Trophoblast cell (in vitro differentiated cells and primary cell): Measurements from ENCODE around the gene LRP4.

Experiments
- DNase-seq, 2 donors: peaks; one replicate each; pipeline ENCODE4 v3.0.0-alpha.2; 2016
- H2AFZ ChIP-seq: 2 replicates; pipeline ENCODE4 v1.6.1; 2013; ENCODE audit warnings: low read length, moderate library complexity, mild to moderate bottlenecking; ENCODE audit not compliant: insufficient read depth, poor library complexity
- H2AK5ac ChIP-seq: 2 replicates; pipeline ENCODE4 v1.6.1; 2013; ENCODE audit warnings: mild to moderate bottlenecking, low read length
- H2BK120ac ChIP-seq: 2 replicates; pipeline ENCODE4 v1.6.1; 2013; ENCODE audit warnings: low read length, mild to moderate bottlenecking, moderate library complexity; ENCODE audit not compliant: insufficient read depth, poor library complexity
- H2BK12ac ChIP-seq: 2 replicates; pipeline ENCODE4 v1.6.1; 2013; ENCODE audit warnings: mild to moderate bottlenecking, low read length, moderate library complexity
- H2BK5ac ChIP-seq: 2 replicates; pipeline ENCODE4 v1.6.1; 2013; ENCODE audit warnings: low read length, low read depth, moderate library complexity, mild to moderate bottlenecking; ENCODE audit not compliant: poor library complexity
- H3K14ac ChIP-seq: 2 replicates; pipeline ENCODE4 v1.6.1; 2013; ENCODE audit warnings: mild to moderate bottlenecking, low read length
- H3K18ac ChIP-seq: 2 replicates; pipeline ENCODE4 v1.6.1; 2013; ENCODE audit warnings: mild to moderate bottlenecking, low read length
- H3K23ac ChIP-seq: 2 replicates; pipeline ENCODE4 v1.6.1; 2013; ENCODE audit warnings: low read length
- H3K27ac ChIP-seq: 2 replicates; pipeline ENCODE4 v1.5.1; 2013; ENCODE audit warnings: low read depth, mild to moderate bottlenecking, inconsistent platforms, low read length, moderate library complexity
- H3K27me3 ChIP-seq: 2 replicates; pipeline ENCODE4 v1.6.1; 2013; ENCODE audit warnings: inconsistent platforms, mild to moderate bottlenecking, low read length, moderate library complexity; ENCODE audit not compliant: insufficient read depth
- H3K36me3 ChIP-seq, 2 experiments: 1 replicate in 1 of 2; 2 replicates in 1 of 2; pipeline ENCODE4 v1.6.1; 2013; ENCODE audit warnings: low read length in 2 of 2, mild to moderate bottlenecking in 2 of 2, moderate library complexity in 1 of 2; ENCODE audit not compliant: insufficient read depth in 2 of 2, control insufficient read depth in 1 of 2
- H3K4ac ChIP-seq: 2 replicates; pipeline ENCODE4 v1.6.1; 2013; ENCODE audit warnings: low read depth, mild to moderate bottlenecking, low read length, moderate library complexity
- H3K4me1 ChIP-seq, 2 experiments: 1 replicate in 1 of 2; 2 replicates in 1 of 2; pipeline ENCODE4 v1.6.1; 2013; ENCODE audit warnings: low read length in 2 of 2, mild to moderate bottlenecking in 2 of 2, moderate library complexity in 1 of 2; ENCODE audit not compliant: insufficient read depth in 2 of 2, control insufficient read depth in 1 of 2
- H3K4me2 ChIP-seq: 2 replicates; pipeline ENCODE4 v1.6.1; 2013; ENCODE audit warnings: inconsistent platforms, mild to moderate bottlenecking, low read length, moderate library complexity
- H3K4me3 ChIP-seq: 2 replicates; pipeline ENCODE4 v1.5.1; 2013; ENCODE audit warnings: mild to moderate bottlenecking, low read depth, low read length, inconsistent platforms
- H3K79me1 ChIP-seq: one replicate; pipeline ENCODE4 v1.6.1; 2013; ENCODE audit warnings: low read length
- H3K79me2 ChIP-seq: 2 replicates; pipeline ENCODE4 v1.6.1; 2013; ENCODE audit warnings: low read length, mild to moderate bottlenecking; ENCODE audit not compliant: control insufficient read depth, insufficient read depth, poor library complexity
- H3K9ac ChIP-seq: 2 replicates; pipeline ENCODE4 v1.6.1; 2013; ENCODE audit warnings: mild to moderate bottlenecking, low read length
- H3K9me3 ChIP-seq: 2 replicates; pipeline ENCODE4 v1.6.1; 2013; ENCODE audit warnings: low read depth, mild to moderate bottlenecking, control low read depth, inconsistent platforms, low read length; ENCODE audit not compliant: insufficient read depth
- H4K12ac ChIP-seq: 2 replicates; pipeline ENCODE4 v1.6.1; 2013; ENCODE audit warnings: low read depth, mild to moderate bottlenecking, low read length, moderate library complexity
- H4K8ac ChIP-seq: 2 replicates; pipeline ENCODE4 v1.6.1; 2013; ENCODE audit warnings: low read depth, mild to moderate bottlenecking, low read length, moderate library complexity
- H4K91ac ChIP-seq: one replicate; pipeline ENCODE4 v1.6.1; 2013; ENCODE audit warnings: low read depth, mild to moderate bottlenecking, low read length, moderate library complexity
- WGBS: extraction: QIAGEN DNeasy Blood & Tissue Kit; methylation state at CpG from one replicate; pipeline ENCODE4 v1.1.7; 2013; ENCODE audit warnings: missing lambda C conversion rate; ENCODE audit not compliant: insufficient read length, insufficient coverage; ENCODE audit errors: extremely low coverage; 5-methylcytosine and 5-hydroxymethylcytosine counted together

Gene LRP4

DNA sequence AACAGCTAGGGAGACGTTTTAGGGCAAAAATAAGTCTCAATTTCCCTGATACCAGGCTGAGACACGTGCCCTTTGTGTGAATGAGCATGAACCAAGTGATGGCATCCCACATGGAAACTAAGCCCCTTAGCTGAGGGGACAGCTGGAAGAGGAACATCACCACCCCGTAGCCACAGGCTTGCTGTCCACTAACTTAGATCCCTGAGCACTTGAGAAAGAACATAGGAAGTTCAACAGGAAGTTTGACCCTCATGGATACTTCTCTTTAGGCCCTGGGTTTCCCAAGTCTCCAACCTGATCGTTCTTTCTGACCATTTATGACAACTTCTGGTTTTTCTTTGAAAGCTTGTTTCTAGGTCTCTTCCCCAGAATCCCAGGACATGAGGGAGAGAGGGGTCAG is 60.7 kb downstream of the LRP4 start:
- WGBS = no CpG with 5 or more reads among the region's 4 CpGs
- no peak overlapping the region for H2BK120ac ChIP-seq
- no peak overlapping the region for H2AFZ ChIP-seq

DNA sequence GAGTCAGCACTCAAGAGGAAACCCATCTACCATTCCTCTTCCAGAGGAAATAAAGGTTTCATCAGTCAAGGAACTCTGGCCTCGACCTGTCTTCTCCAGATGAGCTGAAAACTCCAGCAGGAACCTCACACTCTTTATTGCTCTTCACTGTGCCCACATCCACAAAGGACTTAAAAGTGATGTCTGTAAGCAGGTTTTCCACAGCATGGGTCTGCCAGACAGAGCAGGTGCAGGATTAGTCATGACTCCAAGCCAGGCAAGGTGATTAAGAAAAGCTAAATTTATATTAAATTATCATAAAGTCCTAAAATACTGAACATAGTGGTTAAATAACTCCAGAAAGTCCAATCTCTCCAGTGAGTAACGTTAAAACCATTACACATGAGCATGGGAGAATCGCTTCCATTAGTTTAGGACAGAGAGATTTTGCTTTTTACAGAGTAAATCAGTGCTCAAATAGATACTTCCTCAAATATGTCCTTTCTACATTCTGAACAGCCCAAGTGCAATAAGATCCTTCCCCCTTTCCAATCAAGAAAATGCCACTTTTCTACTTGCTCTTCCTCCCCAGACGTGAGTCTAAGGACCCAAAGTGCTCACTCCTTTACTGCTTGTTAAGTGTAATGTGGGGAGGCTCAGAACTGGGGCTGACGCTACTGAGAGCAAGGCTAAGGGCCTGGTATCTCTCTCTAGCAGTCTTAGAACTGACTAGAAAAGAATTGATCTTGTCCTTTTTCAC is 61.6 kb downstream of the LRP4 start:
- no peaks in the 10 kb centered on the region for H3K27me3 ChIP-seq

More for the DNA sequence above, 60.7 kb downstream of the LRP4 start:
- no peak overlapping the region for H3K9ac ChIP-seq
- H3K14ac ChIP-seq = no peak overlapping the region
- peaks cover 8 to 9% of the 10 kb centered on the region in 2 experiments for H3K36me3 ChIP-seq
- no peak overlapping the region for H3K18ac ChIP-seq
- no peak overlapping the region for H4K8ac ChIP-seq
- no peak overlapping the region for H3K23ac ChIP-seq
- H3K4me1 ChIP-seq = no peaks in the 10 kb centered on the region
- H3K27ac ChIP-seq = no peak overlapping the region
- no peaks in the 10 kb centered on the region for H3K79me1 ChIP-seq
- no peak for DNase-seq
- H3K9me3 ChIP-seq = no peaks in the 10 kb centered on the region
- no peak overlapping the region for H2BK12ac ChIP-seq
- H3K27me3 ChIP-seq = no peaks in the 10 kb centered on the region
- no peak overlapping the region for H3K4me3 ChIP-seq
- no peak overlapping the region for H2AK5ac ChIP-seq
- H3K79me2 ChIP-seq = no peaks in the 10 kb centered on the region
- no peak overlapping the region for H4K12ac ChIP-seq
- no peak overlapping the region for H3K4me2 ChIP-seq
- H3K4ac ChIP-seq = no peak overlapping the region
- no peak overlapping the region for H2BK5ac ChIP-seq
- no peak overlapping the region for H4K91ac ChIP-seq

DNA sequence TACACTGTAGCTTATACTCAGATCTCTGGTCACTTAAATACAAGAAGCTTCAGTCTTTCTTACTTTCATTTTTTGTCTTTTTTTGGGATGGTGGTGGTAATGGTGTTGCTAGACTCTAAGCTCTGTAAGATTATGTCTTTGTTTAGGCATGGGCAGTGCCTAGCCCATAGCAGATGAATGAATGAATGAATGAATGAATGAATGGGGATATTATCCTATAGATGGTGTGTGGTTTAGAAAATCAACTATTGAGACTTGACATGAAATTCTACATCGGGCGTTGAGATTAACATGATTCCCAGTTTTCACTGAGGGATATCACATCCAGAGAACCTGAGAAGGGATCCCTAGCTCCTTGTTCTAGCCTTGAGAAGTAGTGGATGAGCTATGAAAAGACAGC is 62.5 kb downstream of the LRP4 start:
- no peak overlapping the region for H4K91ac ChIP-seq

More for the DNA sequence above, 61.6 kb downstream of the LRP4 start:
- Histone ChIP-seq H2BK120ac (no peak overlapping the region), H3K9ac (no peak overlapping the region), H3K4me2 (no peak overlapping the region), H3K9me3 (no peaks in the 10 kb centered on the region), H3K23ac (no peak overlapping the region), H2BK12ac (no peak overlapping the region), H4K8ac (no peak overlapping the region), H3K4me3 (no peak overlapping the region), H2AFZ (no peak overlapping the region), H3K27ac (no peak overlapping the region), H3K14ac (no peak overlapping the region), H3K36me3 (peaks cover 8 to 9% of the 10 kb centered on the region in 2 experiments), H3K4ac (no peak overlapping the region), H3K18ac (no peak overlapping the region), H2AK5ac (no peak overlapping the region), H4K91ac (no peak overlapping the region), H3K4me1 (no peaks in the 10 kb centered on the region), H2BK5ac (no peak overlapping the region), H3K79me2 (no peaks in the 10 kb centered on the region), H4K12ac (no peak overlapping the region), H3K79me1 (no peaks in the 10 kb centered on the region)
- no CpG with 5 or more reads among the region's 5 CpGs for WGBS
- DNase-seq = no peak

DNA sequence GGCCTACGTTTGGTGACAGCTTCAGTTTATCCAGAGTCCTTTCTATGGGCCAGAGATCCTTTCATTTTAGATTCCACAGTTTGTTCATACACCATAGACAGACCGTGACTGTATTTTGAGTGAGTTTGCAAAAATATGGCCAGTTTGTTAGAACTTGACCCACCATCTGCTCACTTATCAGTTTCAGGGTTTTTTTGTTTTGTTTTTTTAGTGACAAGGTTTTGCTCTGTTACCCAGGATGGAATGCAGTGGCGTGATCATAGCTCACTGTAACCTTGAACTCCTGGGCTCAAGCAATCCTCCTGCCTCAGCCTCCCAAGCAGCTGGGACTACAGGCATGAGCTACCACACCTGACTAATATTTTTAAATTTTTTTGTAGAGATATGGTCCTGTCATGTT is 63.2 kb downstream of the LRP4 start:
- no peak overlapping the region for H2BK5ac ChIP-seq
- no peaks in the 10 kb centered on the region for H3K79me2 ChIP-seq
- no peak overlapping the region for H3K23ac ChIP-seq
- peaks cover 8 to 9% of the 10 kb centered on the region in 2 experiments for H3K36me3 ChIP-seq
- H2AK5ac ChIP-seq = no peak overlapping the region
- no peaks in the 10 kb centered on the region for H3K27me3 ChIP-seq
- no peaks in the 10 kb centered on the region for H3K9me3 ChIP-seq
- no peak overlapping the region for H2AFZ ChIP-seq
- no peak overlapping the region for H3K27ac ChIP-seq
- no peak overlapping the region for H3K18ac ChIP-seq
- no peak for DNase-seq
- no peak overlapping the region for H3K4me2 ChIP-seq
- no peaks in the 10 kb centered on the region for H3K79me1 ChIP-seq
- no peak overlapping the region for H4K91ac ChIP-seq
- H3K4me1 ChIP-seq = no peaks in the 10 kb centered on the region
- WGBS = no CpG with 5 or more reads among the region's 3 CpGs
- H3K14ac ChIP-seq = no peak overlapping the region
- no peak overlapping the region for H3K4ac ChIP-seq
- no peak overlapping the region for H2BK120ac ChIP-seq
- no peak overlapping the region for H4K12ac ChIP-seq
- no peak overlapping the region for H3K9ac ChIP-seq
- H4K8ac ChIP-seq = no peak overlapping the region
- no peak overlapping the region for H2BK12ac ChIP-seq
- no peak overlapping the region for H3K4me3 ChIP-seq

More for the DNA sequence above, 62.5 kb downstream of the LRP4 start:
- H3K18ac ChIP-seq = no peak overlapping the region
- no peak for DNase-seq
- H3K14ac ChIP-seq = no peak overlapping the region
- no peak overlapping the region for H2BK12ac ChIP-seq
- H3K79me1 ChIP-seq = no peaks in the 10 kb centered on the region
- H4K8ac ChIP-seq = no peak overlapping the region
- no peak overlapping the region for H3K23ac ChIP-seq
- H2BK120ac ChIP-seq = no peak overlapping the region
- no peak overlapping the region for H2BK5ac ChIP-seq
- H3K27me3 ChIP-seq = no peaks in the 10 kb centered on the region
- no peaks in the 10 kb centered on the region for H3K79me2 ChIP-seq
- no peak overlapping the region for H3K4me2 ChIP-seq
- H3K4me3 ChIP-seq = no peak overlapping the region
- no peak overlapping the region for H4K12ac ChIP-seq
- no peak overlapping the region for H2AFZ ChIP-seq
- peaks cover 8 to 9% of the 10 kb centered on the region in 2 experiments for H3K36me3 ChIP-seq
- H3K4ac ChIP-seq = no peak overlapping the region
- H3K9me3 ChIP-seq = no peaks in the 10 kb centered on the region
- H3K4me1 ChIP-seq = no peaks in the 10 kb centered on the region
- WGBS = no CpG with 5 or more reads among the region's 2 CpGs
- H2AK5ac ChIP-seq = no peak overlapping the region
- H3K9ac ChIP-seq = no peak overlapping the region
- H3K27ac ChIP-seq = no peak overlapping the region
